ENCODE measurements around the gene GPRC5C. TPM values are rescaled to one million over a fixed set of nuclear protein-coding genes. Genes with fewer than 3 reads are reported as not detected.
A peak's percentile ranks its signal among the peaks of the same experiment; 100 is the strongest.

Gene GPRC5C
- total and polyA plus RNA-seq, 9 of the 15 experiments (the other 6 are each of a cell fraction or from before 2014, with no cell fraction given): 0.28 to 9.0 (median 4.1) TPM

DNA sequence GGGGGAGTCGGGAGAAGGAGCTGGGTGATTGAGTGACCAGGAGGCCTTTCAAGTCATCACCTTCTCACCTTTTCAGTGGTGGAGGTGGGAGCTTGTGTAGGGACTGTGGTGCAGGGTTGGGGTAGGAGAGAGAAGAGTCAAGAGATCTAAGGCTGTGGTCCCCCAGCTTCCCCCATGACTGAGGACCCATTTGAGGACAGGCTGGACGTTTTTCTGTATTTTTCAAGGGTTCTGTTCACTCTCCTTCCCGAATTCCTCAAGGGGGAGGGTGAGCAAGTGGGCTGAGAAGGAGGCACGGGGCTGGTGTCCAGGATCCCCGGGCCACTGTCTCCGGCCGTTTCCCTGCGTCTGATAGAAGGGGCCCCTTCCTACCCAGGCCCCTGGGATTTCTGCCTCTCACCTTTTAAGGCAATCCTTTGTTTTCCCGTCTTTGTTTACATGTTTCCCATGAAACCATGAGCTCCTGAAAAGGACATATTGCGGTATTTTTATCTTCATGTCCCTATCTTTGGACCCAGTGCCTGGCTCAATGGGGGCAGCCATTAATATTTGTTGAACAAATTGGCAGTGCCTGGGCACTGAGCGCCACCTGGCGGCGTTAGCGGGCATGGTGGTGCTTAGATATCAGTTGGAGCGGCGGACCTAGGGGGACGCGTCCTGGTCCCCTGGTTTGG is 25.4 kb downstream of the GPRC5C start:
- peak; percentile 33 for ATAC-seq
- 18% methylated on average over 18 of the region's 18 CpGs for WGBS (ENCODE audit: insufficient coverage, low coverage, missing lambda C conversion rate)
- no peaks in the 10 kb centered on the region for H4K20me1 ChIP-seq (replicated peaks; ENCODE audit: control insufficient read depth, insufficient read depth, low read length)
- FAIRE-seq: peak; percentile 72
- H3K4me1 ChIP-seq (replicated peaks in 1 of 2; ENCODE audit: control insufficient read depth in 2 of 2, insufficient read depth in 2 of 2, low read length in 2 of 2): peaks cover 15 to 22% of the 10 kb centered on the region in 2 experiments; a peak in 4 of 5 replicates
- H3K27ac ChIP-seq (ENCODE audit: extremely low read depth, low read depth, low read length): no peak overlapping the region
- H3K4me3 ChIP-seq: no peak overlapping the region
- H3K9me3 ChIP-seq (replicated peaks; ENCODE audit: control insufficient read depth, insufficient read depth, low read depth, low read length): no peaks in the 10 kb centered on the region
- in situ Hi-C loops (cut with MboI) (no loop called here), intact Hi-C loops (cut with micrococcal nuclease) (loop anchor here (1.0 to 2.0 kb wide), 5 partner anchors 36 to 156 kb away; no protein-coding TSS in a partner anchor)
- no peak overlapping the region for H3K4me2 ChIP-seq (ENCODE audit: insufficient read depth, low read length)
- peaks cover 0 to 17% of the 10 kb centered on the region in 2 experiments; a peak in 3 of 5 replicates for H3K27me3 ChIP-seq (ENCODE audit: control insufficient read depth in 2 of 2, insufficient read depth in 2 of 2, low read length in 2 of 2)
- DNase-seq (ENCODE audit: extremely low read depth in 1 of 4, low spot score in 3 of 4): peak; percentile 65 to 83 (median 70)
- ChIA-PET CTCF (ENCODE audit: low intra/inter-chr PET ratio) (interaction anchor here (1.0 to 3.6 kb wide), 6 partner anchors 20 to 89 kb away, joined by 3 to 61 read pairs (median 8); no protein-coding TSS in a partner anchor), POLR2A (interaction anchor here (0.6 kb wide), 1 partner anchor 46 kb away, joined by 3 read pairs; no protein-coding TSS in a partner anchor)
- peak overlapping the region; percentile 74 for H2AFZ ChIP-seq (ENCODE audit: low read depth, low read length)
- H3K79me2 ChIP-seq (ENCODE audit: control insufficient read depth, insufficient read depth, low read length): no peaks in the 10 kb centered on the region
- H3K36me3 ChIP-seq (ENCODE audit: control insufficient read depth, insufficient read depth, low read length): no peaks in the 10 kb centered on the region
- no peaks in the 10 kb centered on the region for H3K9me1 ChIP-seq (ENCODE audit: control insufficient read depth, insufficient read depth, low read length)
- no TSS peak for BruUV-seq (replicated peaks)
- no peak overlapping the region for H3K9ac ChIP-seq (ENCODE audit: insufficient read depth in 1 of 2, low read depth in 2 of 2, low read length in 2 of 2)
- TF ChIP-seq ZNF431 (CRISPR knock-in tag; IDR thresholded peaks at IDR 0.05) (no peak), THRB (CRISPR knock-in tag; conservative IDR thresholded peaks at IDR 0.05) (no peak), HNRNPL (IDR thresholded peaks at IDR 0.05; ENCODE audit: low read depth, low read length) (no peak), TARDBP (IDR thresholded peaks at IDR 0.05) (0 out of 2 replicates have a peak, but pooled peaks have one; percentile 59), GATAD2A (IDR thresholded peaks at IDR 0.05) (no peak), BCL6 (CRISPR knock-in tag; IDR thresholded peaks at IDR 0.05) (peak; percentile 32; the same call in 1 of the 2 replicates), CEBPZ (IDR thresholded peaks at IDR 0.05; ENCODE audit: borderline replicate concordance, low read depth, low read length) (no peak), SMAD1 (IDR thresholded peaks at IDR 0.05; ENCODE audit: low read depth, low read length, partially characterized antibody) (no peak), KDM1A (IDR thresholded peaks at IDR 0.05) (no peak), YY1 (IDR thresholded peaks at IDR 0.05; ENCODE audit: borderline replicate concordance in 1 of 3, control insufficient read depth in 1 of 3, extremely low read depth in 1 of 3, insufficient read depth in 3 of 3, insufficient read length in 1 of 3, insufficient replicate concordance in 2 of 3, low read depth in 1 of 3, low read length in 2 of 3) (peak; percentile 29 to 90 (median 82)), ATF7 (IDR thresholded peaks at IDR 0.05) (peak; percentile 31; the same call in 1 of the 2 replicates), VEZF1 (CRISPR knock-in tag; IDR thresholded peaks at IDR 0.05) (peak; percentile 54; the same call in 1 of the 2 replicates)
